HG02678 (cell line): ENCODE results near the gene GASK1A.

Experiments
- ATAC-seq: cut with Tn5 transposase; IDR thresholded peaks from one replicate; pipeline ENCODE4 v1.9.1; 2021; ENCODE audit warnings: mild to moderate bottlenecking, moderate library complexity; ENCODE audit not compliant: unreplicated experiment

GASK1A gene

DNA sequence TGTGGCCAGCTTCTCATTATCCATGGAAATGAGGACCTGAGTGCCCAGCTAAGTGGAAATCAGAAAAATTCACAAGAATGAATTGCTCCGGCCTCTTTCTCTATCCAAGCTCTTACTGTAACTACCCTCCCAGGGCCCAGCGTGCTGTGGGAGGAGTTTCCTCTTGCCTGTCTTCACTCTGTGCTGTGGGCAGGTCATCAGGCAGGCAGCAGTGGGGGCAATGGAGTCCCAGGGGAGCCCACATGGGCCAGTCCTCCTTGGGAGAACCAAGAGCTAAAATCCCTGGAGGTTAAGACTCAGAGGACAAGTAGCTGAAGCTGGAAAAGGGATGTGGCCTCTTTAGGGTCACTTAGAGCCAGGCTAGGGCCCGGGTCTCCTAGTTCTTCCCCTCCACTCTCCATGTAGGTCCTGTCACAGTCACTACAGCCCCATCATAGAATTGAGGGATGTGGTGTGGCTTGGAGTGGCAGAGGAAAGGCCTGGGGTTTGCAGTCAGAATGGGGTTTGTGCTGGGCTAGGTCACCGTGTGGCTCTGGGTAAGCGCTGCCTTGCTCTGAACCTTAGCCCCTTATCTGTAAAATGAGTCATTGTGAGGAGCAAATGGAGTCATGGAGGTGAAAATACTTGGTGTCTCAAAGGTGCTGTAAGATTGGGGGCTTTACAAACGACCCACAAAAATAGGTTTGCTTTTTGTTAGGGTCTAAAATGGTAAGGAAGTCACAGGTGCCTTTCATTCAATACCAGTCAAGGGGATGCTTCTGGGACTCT, 3.7 kb downstream of the GASK1A start:
- ATAC-seq, result no peak

DNA sequence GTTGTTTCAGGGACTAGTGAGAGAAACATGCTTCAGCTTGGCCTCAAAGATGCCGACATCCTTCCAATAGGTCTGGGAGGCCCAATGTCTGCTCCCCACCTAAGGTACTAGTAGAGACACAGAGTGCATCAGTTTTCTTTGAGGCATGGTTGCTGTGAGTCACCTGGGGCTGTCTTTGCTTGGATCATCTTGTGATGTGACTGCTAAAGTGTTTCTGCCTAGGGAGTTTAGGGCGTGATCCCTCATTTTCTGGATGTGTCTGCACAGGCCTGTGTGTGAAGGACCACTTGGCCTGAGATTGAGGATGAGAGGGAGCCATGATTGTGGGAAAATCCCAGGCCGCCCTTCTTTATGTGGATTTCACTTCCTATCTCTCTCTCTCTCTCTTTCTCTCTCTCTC, 4.8 kb downstream of the GASK1A start:
- ATAC-seq, result no peak

DNA sequence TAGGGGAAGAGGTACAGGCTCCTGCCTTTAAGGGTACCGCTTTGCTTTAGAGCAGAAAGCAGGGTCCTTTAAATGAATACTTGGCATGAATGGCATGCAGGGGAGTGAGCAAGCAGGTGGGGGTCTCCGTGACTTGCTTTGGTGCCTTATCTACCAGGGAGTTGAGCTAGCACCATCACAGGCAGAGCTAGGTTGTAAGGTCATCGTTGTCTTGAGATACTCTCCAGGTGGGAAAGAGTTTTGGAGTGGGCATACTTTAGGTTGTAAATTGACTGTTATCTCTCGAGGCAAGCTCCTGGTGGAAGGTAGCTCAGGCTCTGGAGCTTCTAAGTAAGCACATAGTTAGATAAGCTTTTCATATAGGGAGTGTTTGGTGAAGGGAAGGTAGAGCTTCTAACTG, 5.6 kb downstream of the GASK1A start:
- no peak for ATAC-seq

DNA sequence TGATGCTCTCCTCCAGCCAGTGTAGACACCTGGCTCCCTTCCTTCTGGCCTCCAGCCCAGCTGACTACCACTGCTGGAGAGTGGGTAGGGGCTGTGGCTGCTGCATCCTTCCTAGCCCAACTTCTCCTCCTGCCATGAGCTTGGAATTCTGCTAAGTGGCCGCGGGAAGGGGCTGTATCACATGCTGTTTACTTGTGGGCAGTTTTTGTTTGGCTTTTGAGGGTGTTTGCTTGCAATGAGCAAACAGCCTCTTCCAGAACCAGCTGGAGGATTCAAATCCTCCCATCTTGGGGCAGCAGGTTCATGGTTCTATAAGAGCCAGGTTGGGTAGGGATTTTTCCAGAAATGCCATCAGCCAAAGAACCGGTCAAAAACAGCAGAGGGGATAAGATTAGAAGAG, 9.0 kb downstream of the GASK1A start:
- ATAC-seq, result no peak

DNA sequence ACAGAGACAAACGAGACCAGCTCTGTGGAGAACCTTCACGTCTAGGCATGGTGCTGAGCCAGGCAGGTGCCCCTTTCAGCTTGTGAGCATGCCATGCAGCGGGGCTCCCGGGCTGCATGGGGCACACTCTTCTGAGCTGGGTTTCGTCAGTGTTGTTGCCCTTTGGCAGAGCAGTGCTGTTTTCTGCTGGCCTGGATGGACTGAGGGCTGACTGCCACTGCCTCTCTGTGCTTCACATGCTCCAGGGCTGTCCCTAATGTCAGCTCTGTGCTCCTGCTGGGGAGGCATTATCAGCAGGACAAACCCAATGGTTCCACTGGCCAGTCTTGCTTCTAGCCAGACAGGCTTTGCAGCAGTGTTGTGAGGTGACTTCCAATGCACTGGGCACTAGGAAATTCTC, 9.5 kb downstream of the GASK1A start:
- ATAC-seq, result no peak

DNA sequence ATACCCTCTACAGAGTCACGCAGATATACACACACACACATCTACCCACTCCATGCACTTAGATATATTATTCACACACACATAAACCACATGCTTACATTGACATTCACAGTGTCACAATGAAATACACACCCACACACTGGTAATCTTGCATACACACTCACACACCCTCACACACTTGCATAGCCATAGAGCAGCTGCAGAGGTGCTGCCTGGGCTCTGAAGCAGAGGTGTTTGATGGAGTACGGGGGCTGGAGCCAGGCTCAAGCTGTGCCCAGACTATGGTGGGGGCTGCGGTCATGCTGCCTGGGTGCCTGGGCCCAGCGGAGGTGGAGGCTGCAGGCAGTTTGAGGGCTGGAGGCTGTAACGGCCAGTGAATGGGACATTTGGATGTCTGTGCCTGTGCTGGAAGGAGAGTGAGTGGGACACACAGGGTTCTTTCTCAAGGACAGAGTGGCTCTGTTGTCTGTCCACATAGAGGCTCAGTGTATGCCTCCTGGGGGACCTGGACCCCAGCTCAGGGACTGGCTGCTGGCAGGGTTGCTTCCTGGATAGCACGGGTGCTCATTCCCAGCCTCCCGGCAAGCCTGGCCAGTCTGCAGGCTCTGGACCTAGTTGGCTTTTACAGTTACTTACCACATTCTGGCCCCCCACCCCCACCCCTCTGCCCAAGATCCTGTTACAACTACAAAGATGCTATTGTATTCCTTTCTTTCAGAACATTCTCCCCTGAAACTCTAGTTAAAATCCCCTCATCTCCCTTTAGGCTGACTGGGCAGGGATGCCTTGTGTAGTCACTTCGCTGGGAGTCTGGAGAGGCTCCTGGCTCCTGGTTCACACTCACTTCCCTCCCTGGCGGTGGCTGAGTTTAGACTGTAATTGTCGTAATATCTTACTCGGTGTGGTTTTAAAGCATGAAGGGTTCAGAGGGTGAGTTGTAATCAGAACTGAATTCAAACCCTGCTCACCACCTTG, 12.5 kb downstream of the GASK1A start:
- ATAC-seq, result no peak

DNA sequence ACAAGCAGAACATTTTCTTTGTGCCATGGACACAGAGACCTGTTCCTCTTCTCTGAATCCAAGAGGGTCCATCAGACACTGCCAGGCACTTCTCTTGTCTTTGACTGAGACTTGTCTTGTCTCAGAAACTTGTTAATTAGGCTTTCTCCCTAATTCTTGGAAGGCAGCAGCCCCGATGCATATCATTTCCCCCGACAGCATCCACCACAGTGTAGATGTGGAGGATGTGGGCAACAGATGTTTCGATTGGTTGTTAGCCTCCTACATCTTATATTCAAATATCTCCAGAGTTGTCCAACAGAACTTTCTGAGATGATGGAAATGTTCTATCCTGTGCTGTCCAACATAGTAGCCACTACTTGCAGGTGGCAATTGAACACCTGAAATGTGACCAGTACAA, 15.5 kb downstream of the GASK1A start:
- ATAC-seq, result no peak

DNA sequence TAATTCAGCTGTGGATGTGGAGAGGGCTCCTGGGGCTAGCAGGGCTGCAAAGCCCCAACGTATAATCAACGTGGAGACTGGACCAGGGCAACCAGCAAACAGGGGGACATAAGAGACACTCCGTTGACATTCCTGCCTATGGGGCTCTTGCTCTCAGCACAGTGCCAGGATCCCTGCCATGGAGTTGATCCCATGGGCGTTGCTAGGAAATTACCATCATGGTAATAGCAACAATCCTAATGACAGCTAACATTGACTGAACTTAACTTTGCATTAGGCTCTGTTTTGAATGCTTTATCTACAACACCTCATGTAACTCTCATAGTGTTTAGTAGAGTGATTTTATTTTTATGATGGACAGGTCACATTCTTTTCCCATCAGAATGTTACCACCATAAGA, 16.9 kb downstream of the GASK1A start:
- no peak for ATAC-seq

DNA sequence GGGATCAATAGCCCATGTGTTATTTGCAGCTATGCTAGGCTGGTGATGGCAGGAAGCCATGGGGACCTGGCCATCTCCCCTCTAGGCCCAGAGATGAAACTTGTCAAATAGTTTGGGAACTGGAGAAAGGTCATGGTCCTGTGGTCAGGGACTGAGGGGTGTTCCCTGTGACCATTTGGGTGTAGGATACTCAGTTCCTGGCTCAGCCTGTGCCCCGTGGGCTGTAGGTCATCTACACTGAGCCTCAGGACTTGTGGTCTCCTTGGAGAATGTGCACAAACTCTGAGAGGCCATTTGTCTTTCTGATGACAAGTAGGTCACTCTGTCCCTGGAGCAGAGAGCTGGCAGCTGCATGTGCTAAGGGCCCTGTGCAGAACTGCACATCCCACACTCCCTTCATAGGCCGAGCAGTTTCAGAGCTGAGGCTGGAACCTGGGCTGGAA, 17.5 kb downstream of the GASK1A start:
- ATAC-seq, result no peak

DNA sequence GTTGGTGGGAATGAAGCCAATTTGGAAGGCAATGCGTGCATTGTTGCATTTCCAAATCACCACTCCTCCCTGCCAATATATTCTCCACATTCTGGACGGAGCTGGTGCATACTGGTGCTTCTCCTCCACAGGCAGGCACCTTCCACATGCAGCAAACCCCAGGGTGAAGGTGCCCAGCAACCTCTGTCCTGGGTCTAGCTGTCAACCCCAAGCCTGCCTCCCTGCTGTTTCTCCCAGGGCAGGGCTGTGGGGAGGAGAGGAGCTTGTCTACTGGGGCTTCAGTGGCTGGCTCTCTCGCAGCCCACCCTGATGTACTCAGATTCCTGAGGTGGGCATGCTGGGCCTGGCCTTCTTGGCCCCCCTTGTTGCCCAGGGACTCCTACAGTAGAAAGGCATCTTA, 20.1 kb downstream of the GASK1A start:
- no peak for ATAC-seq

DNA sequence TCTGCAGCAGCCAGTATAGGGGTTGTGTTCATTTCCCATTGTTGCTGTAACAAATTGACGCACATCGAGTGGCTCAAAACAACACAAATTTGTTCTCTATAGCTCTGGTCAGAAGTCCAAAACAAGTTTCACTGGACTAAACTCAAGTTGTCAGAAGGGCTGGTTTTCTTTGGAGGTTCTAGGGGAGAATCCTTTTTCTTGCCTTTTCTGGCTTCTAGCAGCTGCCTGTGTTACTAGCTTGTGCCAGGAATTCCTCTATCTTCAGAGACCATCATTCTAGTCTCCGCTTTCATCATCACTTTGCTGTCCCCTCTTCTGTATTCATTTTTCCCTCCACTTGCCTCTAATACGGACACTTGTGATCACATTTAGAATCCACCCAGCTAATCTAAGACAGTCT, 20.5 kb downstream of the GASK1A start:
- ATAC-seq, result no peak

DNA sequence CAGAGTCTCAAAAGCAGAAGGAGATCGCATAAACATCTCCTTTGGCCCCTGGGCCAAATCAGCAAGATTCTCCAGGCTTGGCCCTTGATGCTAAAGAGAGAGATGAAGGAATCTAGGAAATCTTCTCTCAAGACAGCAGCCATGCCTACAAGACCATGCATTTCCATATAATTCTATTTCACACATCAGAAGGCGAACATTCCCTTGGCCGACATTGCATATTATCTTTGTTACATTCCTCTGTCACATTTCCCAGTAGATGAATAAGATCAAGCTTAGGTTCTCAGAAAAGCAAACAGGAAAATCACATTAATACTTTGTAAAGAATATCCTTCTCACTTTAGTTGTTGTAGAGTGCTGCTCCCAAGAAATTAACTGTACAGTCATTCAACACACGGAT, 21.3 kb downstream of the GASK1A start:
- no peak for ATAC-seq

DNA sequence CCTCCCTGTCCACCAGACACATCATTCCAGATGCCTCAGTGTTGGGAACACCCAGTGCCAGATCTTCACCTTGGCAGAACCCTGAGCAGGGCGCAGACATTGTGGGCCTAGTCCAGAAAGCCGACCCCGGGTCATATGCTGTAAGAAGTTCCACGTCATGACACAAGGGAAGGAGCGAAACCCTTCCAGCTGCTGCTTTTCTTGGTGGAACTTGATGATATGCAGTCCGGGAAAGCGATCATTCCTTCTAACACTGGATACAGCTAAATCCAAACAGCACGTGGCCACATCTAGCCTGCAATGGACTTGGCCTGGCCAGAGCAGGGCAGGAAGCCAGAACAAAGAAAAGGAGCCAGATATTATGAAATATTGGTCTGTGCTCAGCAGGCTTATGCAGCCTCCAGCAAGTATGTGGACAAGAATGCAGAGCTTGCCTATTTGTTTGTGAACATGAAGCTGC, 22.0 kb downstream of the GASK1A start:
- no peak for ATAC-seq

DNA sequence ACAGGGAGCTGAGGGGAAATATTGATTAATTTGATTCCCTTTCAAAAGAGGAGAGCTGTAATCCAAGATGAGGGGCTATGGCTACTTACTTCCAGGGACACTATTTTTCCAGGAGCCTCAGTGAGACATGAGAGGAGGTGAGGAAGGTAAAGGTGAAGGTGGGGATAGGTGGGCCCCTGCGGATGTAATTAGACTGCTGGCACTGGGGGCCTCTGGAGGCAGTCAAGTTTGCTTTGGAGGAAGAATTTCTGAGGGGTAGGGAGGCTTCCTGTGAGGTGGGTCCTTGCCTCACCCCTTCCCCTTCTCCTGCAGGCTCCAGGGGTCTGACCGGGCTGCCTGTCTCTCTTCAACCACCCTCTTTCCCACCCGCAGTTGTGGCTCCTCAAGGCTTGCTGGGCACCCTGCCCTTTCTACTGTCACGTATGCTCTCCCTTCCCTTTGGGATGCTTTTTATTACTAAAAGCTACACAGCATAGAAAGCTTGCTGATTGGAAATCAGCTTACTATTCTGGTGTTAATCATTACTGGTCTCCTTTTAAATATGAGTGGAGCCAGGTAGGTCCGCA, 22.5 kb downstream of the GASK1A start:
- ATAC-seq, result no peak

DNA sequence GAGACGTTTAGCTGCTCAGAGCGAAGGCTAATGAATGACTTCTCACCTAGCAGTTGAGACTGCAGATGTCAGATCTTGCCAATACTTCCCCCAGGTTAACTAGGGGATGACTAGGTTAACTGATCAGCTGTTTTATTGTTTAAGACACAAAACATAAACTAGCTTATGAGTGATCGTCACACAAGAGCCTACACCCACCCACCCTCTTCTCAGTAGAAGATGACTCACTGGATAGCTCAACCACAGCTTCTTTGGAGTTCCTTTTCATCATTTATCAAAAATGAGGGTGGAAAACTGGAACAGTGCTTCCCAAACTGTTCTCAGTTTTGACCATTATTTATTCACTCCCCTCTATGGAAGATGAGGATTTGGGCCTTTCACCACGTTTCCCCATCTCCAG, 25.2 kb downstream of the GASK1A start:
- no peak for ATAC-seq

DNA sequence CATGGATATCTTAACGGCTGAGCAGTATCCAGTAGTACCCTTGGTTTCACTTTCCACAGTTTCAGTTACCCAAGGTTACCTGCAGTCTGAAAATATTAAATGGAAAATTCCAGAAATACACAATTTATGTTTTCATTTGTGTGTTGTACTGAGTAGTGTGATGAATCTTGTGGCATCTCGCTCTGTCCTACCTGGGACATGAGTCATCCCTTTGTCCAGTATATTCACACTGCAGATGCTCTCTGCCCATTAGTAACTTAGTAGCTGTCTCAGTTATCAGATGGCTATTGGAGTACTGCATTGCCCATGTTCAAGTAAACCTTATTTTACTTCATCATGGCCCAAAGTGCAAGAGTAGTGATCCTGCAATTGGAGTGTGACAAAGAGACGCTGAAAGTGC, 26.1 kb downstream of the GASK1A start:
- no peak for ATAC-seq

DNA sequence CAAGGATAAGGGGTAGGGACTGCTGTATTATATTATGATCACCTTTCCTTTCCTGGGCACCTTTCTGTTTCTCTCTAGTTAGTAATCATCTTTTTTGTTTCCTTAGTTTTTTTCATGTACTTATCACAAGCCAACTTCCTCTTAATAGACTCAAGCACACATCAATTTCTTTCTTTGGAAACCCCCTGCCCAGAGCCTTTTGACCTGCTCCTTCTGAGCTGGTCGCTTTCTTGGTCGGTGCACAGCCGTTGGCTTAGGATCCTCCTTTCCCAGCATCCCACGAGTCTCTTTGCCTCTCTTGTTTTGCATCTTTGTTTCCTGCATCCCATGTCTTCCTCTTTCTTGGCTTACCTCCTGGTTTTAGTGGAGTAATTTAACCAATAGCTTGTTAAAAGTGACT, 26.9 kb downstream of the GASK1A start:
- ATAC-seq, result no peak

DNA sequence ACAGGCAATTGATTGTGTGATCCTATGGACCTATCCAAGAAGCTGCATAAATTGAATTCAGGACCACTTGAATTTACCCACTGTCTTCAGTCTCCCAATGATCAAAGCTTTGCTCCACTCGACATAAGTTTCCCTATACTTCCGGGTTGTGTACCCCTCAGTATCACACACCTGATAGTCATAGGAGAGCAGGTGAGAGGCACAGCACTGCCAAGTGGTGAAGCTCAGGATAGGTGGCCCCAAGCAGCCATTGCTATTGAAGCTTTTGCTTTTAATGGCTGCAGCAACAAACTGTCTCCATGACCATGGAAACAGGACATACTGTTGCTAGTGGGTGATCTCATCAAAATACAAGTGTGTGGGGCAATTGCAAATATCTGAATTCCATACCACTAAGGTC, 27.7 kb downstream of the GASK1A start:
- ATAC-seq, result no peak

DNA sequence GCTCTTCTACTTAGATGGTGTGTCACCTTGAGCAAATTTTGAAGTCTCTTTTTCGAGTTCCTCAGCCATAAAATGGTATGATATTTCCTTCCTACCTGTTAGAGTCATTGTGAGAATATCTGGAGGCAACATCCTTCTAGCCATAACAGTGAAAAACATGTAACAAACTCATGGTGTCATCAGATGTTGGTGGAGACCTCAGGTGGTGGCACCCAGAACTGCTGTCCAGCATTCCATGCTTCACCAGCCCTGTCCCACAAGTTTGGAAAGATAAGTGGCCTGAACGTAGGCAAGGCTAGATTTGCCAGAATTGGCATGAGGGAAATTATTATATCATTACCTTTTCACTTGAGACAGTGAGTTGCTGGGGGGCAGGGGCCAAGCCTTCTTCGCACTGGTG, 30.4 kb downstream of the GASK1A start:
- no peak for ATAC-seq

DNA sequence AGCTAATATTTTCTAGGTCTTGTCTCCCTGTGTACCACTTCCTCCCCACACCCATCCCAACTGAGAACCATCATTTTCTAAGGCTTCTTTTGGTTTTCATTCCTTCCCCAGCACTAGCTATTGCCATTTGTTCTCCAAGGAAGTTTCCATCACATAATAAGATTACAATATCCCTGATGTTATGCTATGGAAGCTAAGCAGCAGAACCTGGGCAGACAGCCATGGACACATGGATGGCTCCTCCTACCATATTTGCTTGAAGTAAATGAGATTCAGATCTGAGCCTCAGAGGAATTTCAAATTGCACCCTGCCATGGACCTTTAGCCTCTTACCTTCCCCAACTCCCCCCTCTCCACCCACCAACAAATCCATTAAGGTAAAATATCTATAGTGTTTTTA, 31.5 kb downstream of the GASK1A start:
- no peak for ATAC-seq

DNA sequence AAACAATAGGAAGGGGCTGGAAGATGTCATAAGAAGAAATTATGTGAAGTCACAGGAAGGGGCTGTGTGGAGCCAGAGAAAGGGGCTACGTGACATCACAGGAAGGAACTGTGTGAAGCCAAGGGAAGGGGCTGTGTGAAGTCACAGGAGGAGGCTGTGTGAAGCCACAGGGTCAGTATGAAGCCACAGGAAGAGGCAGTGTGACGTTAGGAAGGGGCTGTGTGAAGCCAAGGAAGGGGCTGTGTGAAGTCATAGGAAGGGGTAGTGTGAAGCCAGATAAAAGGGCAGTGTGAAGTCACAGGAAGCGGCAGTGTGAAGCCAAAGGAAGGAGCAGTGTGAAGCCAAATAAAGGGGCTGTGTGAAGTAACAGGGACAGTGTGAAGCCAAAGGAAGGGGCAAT, 32.5 kb downstream of the GASK1A start:
- no peak for ATAC-seq

DNA sequence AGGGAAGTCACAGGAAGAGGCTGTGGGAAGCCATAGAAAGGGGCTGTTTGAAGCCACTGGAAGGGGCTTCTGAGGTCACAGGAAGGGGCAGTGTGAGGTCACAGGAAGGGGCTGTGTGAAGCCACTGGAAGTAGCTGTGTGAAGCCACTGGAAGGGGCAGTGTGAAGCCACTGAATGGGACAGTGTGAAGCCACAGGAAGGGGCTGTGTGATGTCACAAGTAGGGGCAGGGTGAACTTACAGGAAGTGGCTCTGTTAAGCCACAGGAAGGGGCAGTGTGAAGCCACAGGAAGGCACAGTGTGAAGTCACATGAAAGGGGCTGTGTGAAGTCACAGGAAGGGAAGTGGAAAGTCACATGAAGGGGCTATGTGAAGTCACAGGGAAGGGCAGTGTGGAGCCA, 33.1 kb downstream of the GASK1A start:
- ATAC-seq, result no peak
